Measurements from ENCODE around the gene TPRN. TPM values are rescaled to one million over a fixed set of nuclear protein-coding genes. Genes with fewer than 3 reads are reported as not detected.

The TPRN gene
- polyA plus RNA-seq (2013, experiment 1 of 2), result 5.4 TPM
- polyA plus RNA-seq (2013, experiment 2 of 2), result 5.8 TPM

GRCh38 chr9:137200311-137201204, at the start of gene TPRN:
Gene TPRN (minus strand): TSS chr9:137200741. CDS start chr9:137200711, 30 bp downstream.
- peak within 1 kb of the TSS; percentile 87 for H3K9ac ChIP-seq (ENCODE audit: low read length)
- no peak within 1 kb of the TSS for H2BK12ac ChIP-seq (ENCODE audit: low read length in 2 of 2)
- H3K4me3 ChIP-seq (ENCODE audit: insufficient read depth in 1 of 2, low read depth in 1 of 2, low read length in 2 of 2), result peak within 1 kb of the TSS; percentile 74 to 88
- H3K18ac ChIP-seq (ENCODE audit: low read depth in 1 of 2, low read length in 2 of 2), result peak within 1 kb of the TSS; percentile 75 to 97
- no peaks in the 10 kb centered on the region for H3K9me3 ChIP-seq (ENCODE audit: control insufficient read depth, low read length)
- H2AFZ ChIP-seq (ENCODE audit: low read depth, low read length), result peak within 1 kb of the TSS; percentile 91
- H3K79me1 ChIP-seq (replicated peaks; ENCODE audit: low read length, poor library complexity, severe bottlenecking), result peaks cover 30% of the 10 kb centered on the region
- peaks cover 54% of the 10 kb centered on the region for H3K4me1 ChIP-seq (ENCODE audit: control insufficient read depth, insufficient read depth, low read depth, low read length)
- peak within 1 kb of the TSS; percentile 93 for H4K8ac ChIP-seq (ENCODE audit: low read length)
- no peaks in the 10 kb centered on the region for H3K27me3 ChIP-seq (ENCODE audit: control insufficient read depth in 1 of 2, insufficient read depth in 1 of 2, low read length in 2 of 2)
- peak within 1 kb of the TSS; percentile 40 for H4K91ac ChIP-seq (ENCODE audit: low read length)
- peak within 1 kb of the TSS; percentile 3 to 65 for H3K4ac ChIP-seq (ENCODE audit: low read depth in 1 of 2, low read length in 2 of 2)
- H3K4me2 ChIP-seq (ENCODE audit: low read length, poor library complexity, severe bottlenecking), result peak within 1 kb of the TSS; percentile 94
- no peak within 1 kb of the TSS for H3K27ac ChIP-seq (ENCODE audit: low read length, poor library complexity, severe bottlenecking)
- peak within 1 kb of the TSS in 1 of 2 experiments; percentile 87 for H3K14ac ChIP-seq (ENCODE audit: low read length in 2 of 2)
- no peak within 1 kb of the TSS for H2AK5ac ChIP-seq (ENCODE audit: low read length, severe bottlenecking)
- H3K23ac ChIP-seq (ENCODE audit: low read length in 2 of 2), result peak within 1 kb of the TSS in 1 of 2 experiments; percentile 67
- peaks cover 3 to 9% of the 10 kb centered on the region in 2 experiments for H3K36me3 ChIP-seq (ENCODE audit: control insufficient read depth in 1 of 2, insufficient read depth in 2 of 2, low read depth in 1 of 2, low read length in 2 of 2)
- peak within 1 kb of the TSS; percentile 17 for H2BK15ac ChIP-seq (ENCODE audit: low read depth, poor library complexity, severe bottlenecking)
- H2BK120ac ChIP-seq (ENCODE audit: low read depth, low read length), result peak within 1 kb of the TSS; percentile 8
- no peak within 1 kb of the TSS for H2BK5ac ChIP-seq (ENCODE audit: low read depth, low read length, poor library complexity, severe bottlenecking)
- WGBS, result 2% methylated on average over 75 of the region's 118 CpGs
- DNase-seq, result peak; percentile 99

- Histone ChIP-seq H3K4me2 (ENCODE audit: low read length, poor library complexity, severe bottlenecking) (no peak overlapping the region), H3K36me3 (ENCODE audit: control insufficient read depth in 1 of 2, insufficient read depth in 2 of 2, low read depth in 1 of 2, low read length in 2 of 2) (peaks cover 12 to 14% of the 10 kb centered on the region in 2 experiments), H2BK120ac (ENCODE audit: low read depth, low read length) (no peak overlapping the region), H2BK12ac (ENCODE audit: low read length in 2 of 2) (no peak overlapping the region), H3K4me1 (ENCODE audit: control insufficient read depth, insufficient read depth, low read depth, low read length) (peaks cover 40% of the 10 kb centered on the region), H3K14ac (ENCODE audit: low read length in 2 of 2) (no peak overlapping the region), H4K8ac (ENCODE audit: low read length) (no peak overlapping the region), H2BK15ac (ENCODE audit: low read depth, poor library complexity, severe bottlenecking) (no peak overlapping the region), H3K27me3 (ENCODE audit: control insufficient read depth in 1 of 2, insufficient read depth in 1 of 2, low read length in 2 of 2) (peaks cover 0 to 17% of the 10 kb centered on the region in 2 experiments), H2AK5ac (ENCODE audit: low read length, severe bottlenecking) (no peak overlapping the region), H3K79me1 (replicated peaks; ENCODE audit: low read length, poor library complexity, severe bottlenecking) (no peaks in the 10 kb centered on the region), H3K4me3 (ENCODE audit: insufficient read depth in 1 of 2, low read depth in 1 of 2, low read length in 2 of 2) (no peak overlapping the region), H3K27ac (ENCODE audit: low read length, poor library complexity, severe bottlenecking) (no peak overlapping the region), H3K18ac (ENCODE audit: low read depth in 1 of 2, low read length in 2 of 2) (no peak overlapping the region), H3K9ac (ENCODE audit: low read length) (no peak overlapping the region), H3K9me3 (ENCODE audit: control insufficient read depth, low read length) (no peaks in the 10 kb centered on the region), H2AFZ (ENCODE audit: low read depth, low read length) (no peak overlapping the region), H2BK5ac (ENCODE audit: low read depth, low read length, poor library complexity, severe bottlenecking) (no peak overlapping the region), H3K23ac (ENCODE audit: low read length in 2 of 2) (no peak overlapping the region), H3K4ac (ENCODE audit: low read depth in 1 of 2, low read length in 2 of 2) (no peak overlapping the region), H4K91ac (ENCODE audit: low read length) (no peak overlapping the region)
- DNase-seq, result no peak
- WGBS, result 85% methylated on average over 5 of the region's 6 CpGs
Observed at GRCh38 chr9:137247916-137248175, 47.3 kb upstream of the TPRN start.

- Histone ChIP-seq H3K36me3 (ENCODE audit: control insufficient read depth in 1 of 2, insufficient read depth in 2 of 2, low read depth in 1 of 2, low read length in 2 of 2) (peaks cover 17 to 20% of the 10 kb centered on the region in 2 experiments), H2AK5ac (ENCODE audit: low read length, severe bottlenecking) (no peak overlapping the region), H2AFZ (ENCODE audit: low read depth, low read length) (no peak overlapping the region), H3K4me3 (ENCODE audit: insufficient read depth in 1 of 2, low read depth in 1 of 2, low read length in 2 of 2) (no peak overlapping the region), H3K4me2 (ENCODE audit: low read length, poor library complexity, severe bottlenecking) (no peak overlapping the region), H2BK5ac (ENCODE audit: low read depth, low read length, poor library complexity, severe bottlenecking) (no peak overlapping the region), H3K14ac (ENCODE audit: low read length in 2 of 2) (no peak overlapping the region), H4K8ac (ENCODE audit: low read length) (no peak overlapping the region), H3K18ac (ENCODE audit: low read depth in 1 of 2, low read length in 2 of 2) (no peak overlapping the region), H3K9me3 (ENCODE audit: control insufficient read depth, low read length) (no peaks in the 10 kb centered on the region), H2BK12ac (ENCODE audit: low read length in 2 of 2) (peak overlapping the region in 1 of 2 experiments; percentile 31), H3K27me3 (ENCODE audit: control insufficient read depth in 1 of 2, insufficient read depth in 1 of 2, low read length in 2 of 2) (peaks cover 0 to 17% of the 10 kb centered on the region in 2 experiments), H3K4ac (ENCODE audit: low read depth in 1 of 2, low read length in 2 of 2) (no peak overlapping the region), H3K9ac (ENCODE audit: low read length) (no peak overlapping the region), H2BK120ac (ENCODE audit: low read depth, low read length) (no peak overlapping the region), H2BK15ac (ENCODE audit: low read depth, poor library complexity, severe bottlenecking) (no peak overlapping the region), H3K27ac (ENCODE audit: low read length, poor library complexity, severe bottlenecking) (no peak overlapping the region), H3K79me1 (replicated peaks; ENCODE audit: low read length, poor library complexity, severe bottlenecking) (no peaks in the 10 kb centered on the region), H3K4me1 (ENCODE audit: control insufficient read depth, insufficient read depth, low read depth, low read length) (peaks cover 45% of the 10 kb centered on the region), H4K91ac (ENCODE audit: low read length) (no peak overlapping the region), H3K23ac (ENCODE audit: low read length in 2 of 2) (no peak overlapping the region)
- no peak for DNase-seq
- WGBS, result 76% methylated on average over 19 of the region's 20 CpGs
Observed at GRCh38 chr9:137247135-137247915, 46.8 kb upstream of the TPRN start.
